HPDE6-E6E7 (cell line): ENCODE data around the gene ANKRD2.
"Not testable (repeated sequence)": the region's sequence is repeated elsewhere in the genome, so short reads cannot be mapped to it uniquely, and the experiment has no call there.

Experiments
- DNase-seq: peaks from one replicate; pipeline ENCODE4 v3.0.0; 2011; ENCODE audit warnings: missing footprints; ENCODE audit errors: extremely low spot score

ANKRD2 gene

DNA sequence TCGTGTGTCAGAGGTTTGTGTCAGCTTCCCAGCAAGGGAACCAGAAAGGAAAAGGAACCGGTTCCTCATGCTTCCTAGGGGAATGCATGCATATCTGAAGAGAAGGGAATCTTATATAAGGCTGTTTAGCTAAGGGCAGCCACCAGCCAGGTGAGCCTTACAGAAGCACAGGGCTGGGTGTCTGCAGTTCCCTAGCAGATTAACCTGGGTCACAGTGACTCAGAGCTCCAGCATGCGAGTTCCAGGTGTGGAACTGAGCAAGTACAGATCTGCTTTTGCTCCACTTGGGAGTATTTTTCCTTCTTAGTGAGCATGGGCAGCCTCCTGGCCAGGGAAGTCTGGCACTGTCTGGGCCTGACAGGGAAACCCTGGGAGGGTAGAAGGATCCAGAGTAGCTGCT, 957 bp upstream of the ANKRD2 start:
- peak; percentile 91 for DNase-seq

DNA sequence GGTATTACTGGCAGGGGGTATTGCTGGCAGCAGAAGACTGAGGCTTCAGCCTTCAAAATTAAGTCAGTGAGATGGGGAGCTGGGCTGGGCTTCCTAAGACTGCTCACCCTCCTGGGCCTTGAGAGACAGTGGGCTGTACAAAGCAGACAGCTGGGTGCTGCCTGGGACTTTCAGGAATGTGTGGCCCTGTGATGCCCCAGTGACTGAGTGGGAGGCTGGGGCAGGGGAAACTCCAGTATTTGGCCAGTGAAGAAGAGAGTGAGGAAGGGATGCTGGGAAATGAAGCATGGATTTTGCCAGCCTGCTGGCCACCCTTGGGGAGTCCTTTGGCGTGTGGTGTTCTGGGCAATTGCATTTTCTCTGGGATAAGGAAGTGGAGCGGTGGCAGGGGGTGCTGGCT, 442 bp downstream of the ANKRD2 start:
- DNase-seq = no peak

DNA sequence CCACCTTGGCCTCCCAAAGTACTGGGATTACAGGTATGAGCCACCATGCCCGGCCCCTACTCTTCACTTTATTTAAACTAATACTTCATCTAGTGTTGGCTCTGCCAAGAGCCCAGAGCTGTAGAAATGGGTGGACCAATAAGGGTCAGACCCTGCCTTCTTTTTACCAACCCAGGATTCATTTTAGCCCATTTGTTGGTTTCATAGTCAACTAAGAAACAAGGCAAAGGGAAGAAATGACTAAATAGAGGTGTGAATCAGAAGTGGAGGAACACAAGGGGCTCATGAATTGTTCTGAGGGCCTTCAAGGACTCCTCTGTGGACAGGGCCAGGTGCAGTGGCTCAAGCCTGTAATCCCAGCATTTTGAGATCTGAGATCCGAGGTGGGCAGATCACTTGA, 1.1 kb downstream of the ANKRD2 start:
- no peak for DNase-seq

DNA sequence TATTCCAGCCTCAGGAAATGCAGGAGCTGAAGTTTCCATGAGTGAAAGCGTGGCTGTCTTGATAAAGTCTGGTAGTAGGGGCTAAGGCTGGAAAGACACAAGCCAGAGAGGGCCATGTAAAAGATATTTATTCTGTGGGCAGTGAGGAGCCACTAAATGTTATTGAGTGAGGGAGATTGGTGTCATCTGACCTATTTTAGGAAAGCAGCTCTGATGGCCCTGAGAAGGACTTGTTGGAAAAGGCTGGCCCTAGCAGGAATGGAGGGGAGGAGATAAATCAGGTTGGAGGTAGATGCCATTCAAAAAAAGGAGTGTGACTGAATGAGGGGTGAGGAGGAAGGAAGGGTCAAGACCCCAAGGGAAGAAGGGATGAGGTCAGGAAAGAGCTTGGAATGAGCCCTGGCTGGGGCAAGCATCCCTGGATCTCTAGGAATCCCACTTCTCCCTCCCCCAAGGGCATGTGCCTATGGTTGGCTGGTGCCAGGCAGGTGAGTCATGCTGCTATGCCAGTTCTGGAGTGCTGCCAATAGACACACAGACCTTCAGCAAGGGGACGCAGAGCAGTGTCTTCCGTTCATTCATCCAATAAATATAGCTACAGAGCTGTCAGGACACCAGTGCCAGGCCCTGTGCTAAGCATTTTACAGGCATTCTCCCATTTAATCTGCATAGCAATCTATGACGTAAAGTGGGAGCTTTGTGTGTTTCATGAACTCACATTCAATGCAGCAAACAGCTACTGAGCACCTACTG, 2.0 kb downstream of the ANKRD2 start:
- peak; percentile 93 for DNase-seq

DNA sequence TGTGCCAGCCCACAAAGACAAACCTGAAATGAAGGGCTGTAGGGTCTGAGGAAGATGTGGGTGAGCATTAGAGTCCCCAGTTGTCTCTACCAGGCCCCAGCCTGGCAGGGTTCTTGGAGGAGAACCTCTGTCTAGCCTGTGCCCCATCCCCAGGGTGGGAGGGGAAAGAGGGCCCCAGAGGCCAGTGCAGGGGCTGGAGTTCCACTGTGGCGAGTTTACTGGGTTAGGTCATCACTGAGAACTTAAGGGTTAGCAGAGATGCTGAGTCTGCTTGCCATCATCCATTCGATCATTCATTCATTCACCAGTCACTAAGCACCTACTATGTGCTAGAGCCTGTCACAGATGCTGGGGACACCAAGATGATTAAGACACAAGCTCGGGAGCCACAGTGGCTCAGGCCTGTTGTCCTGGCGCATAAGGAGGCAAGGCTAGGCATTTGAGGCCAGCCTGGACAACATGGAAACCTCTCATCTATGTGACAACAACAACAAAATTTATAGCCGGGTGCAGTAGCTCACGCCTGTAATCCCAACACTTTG, 2.6 kb downstream of the ANKRD2 start:
- no peak for DNase-seq

DNA sequence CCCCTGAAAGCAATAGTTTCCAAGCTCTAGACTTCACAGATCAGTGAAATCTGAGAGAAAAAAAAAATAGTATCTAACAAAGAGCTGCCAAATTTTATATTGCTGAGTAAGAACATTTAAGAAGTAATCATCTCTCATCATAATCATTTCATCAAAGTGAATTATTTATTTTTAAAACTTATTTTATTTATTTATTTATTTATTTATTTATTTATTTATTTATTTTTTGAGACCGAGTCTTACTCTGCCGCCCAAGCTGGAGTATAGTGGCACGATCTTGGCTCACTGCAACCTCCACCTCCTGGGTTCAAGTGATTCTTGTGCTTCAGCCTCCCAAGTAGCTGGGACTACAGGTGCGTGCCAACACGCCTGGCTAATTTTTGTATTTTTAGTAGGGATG, 3.9 kb downstream of the ANKRD2 start:
- DNase-seq = not testable (repeated sequence)

DNA sequence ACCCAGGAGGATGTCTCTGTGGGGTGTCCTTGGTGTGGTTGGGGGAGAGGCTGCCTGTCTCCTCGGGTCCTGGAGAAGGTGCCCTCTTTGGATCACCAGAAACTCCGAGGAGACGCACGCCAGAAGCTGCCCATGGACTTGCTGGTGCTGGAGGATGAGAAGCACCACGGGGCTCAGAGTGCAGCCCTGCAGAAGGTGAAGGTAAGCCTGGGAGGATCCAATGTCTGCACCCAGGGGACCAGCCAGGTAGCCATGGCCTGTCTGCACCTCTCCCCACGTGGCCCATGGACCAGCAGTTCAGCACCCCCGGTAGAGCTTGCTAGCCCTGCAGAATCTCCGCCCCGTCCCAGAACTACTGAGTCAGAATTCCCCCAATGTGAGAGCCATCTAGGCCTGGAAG, 5.1 kb downstream of the ANKRD2 start:
- no peak for DNase-seq

DNA sequence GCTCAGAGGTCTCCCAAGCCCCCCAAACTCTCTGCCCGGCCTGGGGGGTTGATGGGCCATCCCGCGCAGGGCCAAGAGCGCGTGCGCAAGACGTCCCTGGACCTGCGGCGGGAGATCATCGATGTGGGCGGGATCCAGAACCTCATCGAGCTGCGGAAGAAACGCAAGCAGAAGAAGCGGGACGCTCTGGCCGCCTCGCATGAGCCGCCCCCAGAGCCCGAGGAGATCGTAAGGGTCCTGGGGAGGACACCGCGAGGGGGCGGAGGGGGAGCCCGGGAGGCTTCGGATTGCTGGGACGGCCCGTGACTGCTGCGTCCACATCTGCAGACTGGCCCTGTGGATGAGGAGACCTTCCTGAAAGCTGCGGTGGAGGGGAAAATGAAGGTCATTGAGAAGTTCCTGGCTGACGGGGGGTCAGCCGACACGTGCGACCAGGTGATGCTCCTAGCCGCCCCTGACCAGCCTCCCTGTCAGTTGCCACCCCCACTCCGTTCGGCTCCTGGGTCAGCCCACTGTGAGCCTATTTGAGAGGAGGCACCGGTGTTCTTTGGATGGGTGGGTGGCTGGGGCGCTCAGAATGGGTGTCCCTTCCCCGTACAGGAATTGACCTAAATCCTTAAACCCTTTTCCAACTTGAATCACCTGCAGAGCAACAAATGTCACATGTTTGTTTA, 5.7 kb downstream of the ANKRD2 start:
- no peak for DNase-seq

DNA sequence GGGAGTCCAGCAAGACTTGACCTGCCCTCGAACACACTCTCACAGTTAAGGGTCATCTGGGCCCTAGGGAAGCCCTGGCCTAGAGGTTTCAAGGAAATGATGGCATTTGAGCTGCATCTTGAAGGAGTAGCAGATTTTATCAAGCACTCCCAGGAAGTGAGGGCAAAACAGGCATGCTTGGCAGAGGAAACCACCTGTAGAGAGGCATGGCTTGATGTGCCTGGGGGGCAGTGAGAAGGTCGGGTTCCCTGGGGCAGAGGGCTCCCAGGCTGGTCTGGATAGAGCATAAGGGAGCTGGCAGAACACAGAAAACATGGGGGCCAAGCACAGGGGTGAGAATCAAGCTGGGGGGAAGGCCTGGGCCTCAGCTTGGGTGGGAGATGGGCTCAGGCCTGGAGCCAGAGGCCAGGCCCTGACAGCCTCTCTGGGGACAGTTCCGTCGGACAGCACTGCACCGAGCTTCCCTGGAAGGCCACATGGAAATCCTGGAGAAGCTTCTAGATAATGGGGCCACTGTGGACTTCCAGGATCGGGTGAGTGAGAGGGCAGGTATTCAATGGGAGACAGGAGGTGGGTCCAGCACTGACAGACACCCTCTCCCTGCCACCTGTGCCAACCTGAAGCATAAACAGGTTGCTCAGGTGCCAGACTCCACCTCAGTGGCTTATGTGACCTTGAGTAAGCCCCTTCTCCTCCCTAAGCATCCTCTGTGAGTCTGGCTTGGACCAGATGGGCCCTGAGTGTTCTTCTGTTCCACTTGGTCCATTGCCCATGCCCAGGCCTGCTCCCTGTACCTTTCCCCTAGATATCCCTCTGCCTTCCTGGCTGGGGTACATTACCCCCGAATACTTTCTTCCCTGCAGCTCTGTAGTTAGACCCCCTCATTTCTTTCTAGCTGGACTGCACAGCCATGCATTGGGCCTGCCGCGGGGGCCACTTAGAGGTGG, 8.1 kb downstream of the ANKRD2 start:
- DNase-seq = no peak

DNA sequence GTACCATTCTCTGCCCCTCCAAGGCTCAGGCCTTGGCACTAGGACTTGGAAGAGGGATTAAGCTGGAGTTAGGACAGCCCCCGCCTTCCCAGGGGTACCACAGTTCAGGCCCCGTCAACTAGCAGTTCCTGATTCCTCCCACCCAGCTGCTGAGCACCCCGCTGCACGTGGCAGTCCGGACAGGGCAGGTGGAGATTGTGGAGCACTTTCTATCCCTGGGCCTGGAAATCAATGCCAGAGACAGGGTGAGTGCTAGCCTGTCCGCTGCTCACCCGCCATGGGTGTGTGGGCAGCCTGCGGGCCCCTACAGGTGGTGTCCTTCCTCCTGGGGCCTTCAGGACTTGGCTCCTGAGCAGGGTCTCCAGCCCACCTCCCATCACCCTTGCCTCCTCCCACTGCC, 9.6 kb downstream of the ANKRD2 start:
- DNase-seq = no peak

DNA sequence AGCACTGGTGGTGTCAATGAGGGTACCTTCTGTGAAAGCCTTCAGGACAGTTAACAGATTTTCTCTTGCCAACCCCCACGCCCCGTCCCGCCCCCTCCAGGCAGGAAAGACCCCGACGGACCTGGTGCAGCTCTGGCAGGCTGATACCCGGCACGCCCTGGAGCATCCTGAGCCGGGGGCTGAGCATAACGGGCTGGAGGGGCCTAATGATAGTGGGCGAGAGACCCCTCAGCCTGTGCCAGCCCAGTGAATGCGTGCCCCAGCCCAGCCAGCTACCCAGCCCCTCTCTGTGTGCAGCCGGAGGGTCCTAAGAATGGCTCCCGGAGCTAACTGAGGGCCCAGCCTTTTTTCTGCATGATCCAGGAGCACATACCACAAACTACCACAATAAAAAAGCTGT, 10.9 kb downstream of the ANKRD2 start:
- no peak for DNase-seq

DNA sequence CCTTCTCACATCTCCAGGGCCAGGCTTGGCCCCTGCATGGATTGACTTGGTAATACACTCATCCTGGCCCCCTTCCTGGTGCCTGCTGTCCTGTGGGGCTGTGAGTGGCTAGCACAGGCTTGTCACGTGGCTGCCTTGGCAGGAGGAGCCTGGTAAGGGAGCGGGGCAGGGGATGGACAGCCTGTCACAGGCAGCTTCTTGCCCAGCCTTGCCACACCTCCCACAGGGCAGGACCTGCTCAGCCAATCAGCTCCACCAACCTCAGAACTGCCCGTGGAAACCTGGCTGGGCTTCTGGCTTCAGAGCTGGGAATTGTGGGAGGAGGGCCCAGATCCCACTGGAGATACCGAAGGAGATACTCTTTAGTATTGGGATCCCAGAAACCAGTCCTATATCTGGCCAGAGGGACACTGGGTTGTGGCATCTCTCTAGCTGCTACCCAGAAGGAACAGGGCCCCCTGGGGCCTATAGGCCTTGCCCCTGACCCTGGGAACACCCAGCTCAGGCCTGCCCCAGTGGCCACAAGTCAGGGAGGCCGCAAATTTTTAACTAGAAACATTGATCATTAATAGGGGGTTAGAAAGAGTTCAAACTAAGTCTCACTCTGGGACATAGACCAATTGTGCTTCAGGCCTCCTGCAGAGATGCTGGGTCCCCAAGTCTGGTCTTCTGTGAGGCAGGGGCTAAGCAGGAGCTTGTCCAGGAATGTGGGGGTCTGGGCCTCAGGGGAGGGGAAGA, 11.7 kb downstream of the ANKRD2 start, which contains the start of gene HOGA1:
Gene HOGA1, plus strand, starts transcription at position 330 of the 738 bp plus-strand sequence. Its CDS starts 315 bp downstream, at position 645.
- DNase-seq = peak; percentile 81

DNA sequence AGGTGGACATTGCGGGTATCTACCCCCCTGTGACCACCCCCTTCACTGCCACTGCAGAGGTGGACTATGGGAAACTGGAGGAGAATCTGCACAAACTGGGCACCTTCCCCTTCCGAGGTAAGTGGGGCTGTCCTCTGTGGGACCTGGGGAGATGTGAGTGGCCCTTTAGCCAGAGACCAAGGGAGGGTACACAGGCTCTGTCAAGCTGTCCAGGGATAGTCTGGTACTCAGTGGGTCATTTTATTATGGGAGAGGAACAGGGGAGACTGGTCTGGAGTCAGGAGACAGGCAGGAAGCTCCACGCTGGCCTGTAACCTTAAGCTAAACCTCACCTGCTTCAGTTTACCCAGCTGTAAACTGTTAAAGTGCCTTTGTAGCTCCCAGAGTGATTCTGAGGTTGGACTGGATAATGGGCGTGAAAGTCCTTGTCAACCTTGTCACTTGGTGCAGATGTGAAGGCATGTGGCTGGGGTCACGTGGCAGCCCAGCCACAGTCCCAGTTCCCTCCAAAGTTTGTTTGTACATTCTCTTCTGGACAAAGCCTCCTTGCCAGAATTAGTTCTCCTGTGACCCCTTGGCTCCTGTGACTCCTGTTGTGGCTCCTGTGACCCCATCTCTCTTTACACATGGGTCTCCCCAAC, 12.3 kb downstream of the ANKRD2 start:
- DNase-seq = no peak

DNA sequence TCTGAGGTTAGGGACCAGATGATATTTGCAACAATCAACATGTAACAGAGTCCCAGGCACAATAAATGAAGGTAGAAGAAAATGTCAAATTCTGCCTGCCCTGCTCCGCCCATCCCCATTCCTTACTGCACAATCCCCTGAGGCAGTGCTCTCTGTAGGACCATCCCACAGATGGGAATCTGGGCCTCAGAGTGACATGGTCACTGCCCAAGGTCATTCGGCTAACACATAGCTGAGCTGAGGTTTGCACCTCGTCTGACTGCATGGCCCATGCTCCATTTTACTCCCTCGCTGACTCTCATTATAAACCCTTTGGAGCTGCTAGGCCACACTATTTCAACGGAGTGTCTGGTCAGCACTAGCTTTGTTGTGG, 12.8 kb downstream of the ANKRD2 start:
- DNase-seq = no peak

DNA sequence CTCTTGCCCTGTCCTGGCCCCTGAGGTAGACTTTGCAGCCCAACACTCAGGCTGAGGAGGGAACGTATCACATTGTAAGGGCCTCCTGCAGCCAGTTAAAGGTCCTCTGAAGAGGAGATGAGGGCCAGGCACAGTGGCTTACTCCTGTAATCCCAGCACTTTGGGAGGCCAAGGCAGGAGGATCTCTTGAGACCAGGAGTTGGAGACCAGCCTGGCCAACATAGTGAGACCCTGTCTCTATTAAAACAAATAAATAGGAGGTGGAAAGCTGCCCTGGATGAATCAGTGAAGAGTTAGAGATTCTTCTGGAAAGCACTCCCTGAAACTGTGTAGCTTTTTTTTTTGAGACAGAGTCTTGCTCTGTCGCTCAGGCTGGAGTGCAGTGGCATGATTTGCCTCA, 14.6 kb downstream of the ANKRD2 start:
- DNase-seq = no peak

DNA sequence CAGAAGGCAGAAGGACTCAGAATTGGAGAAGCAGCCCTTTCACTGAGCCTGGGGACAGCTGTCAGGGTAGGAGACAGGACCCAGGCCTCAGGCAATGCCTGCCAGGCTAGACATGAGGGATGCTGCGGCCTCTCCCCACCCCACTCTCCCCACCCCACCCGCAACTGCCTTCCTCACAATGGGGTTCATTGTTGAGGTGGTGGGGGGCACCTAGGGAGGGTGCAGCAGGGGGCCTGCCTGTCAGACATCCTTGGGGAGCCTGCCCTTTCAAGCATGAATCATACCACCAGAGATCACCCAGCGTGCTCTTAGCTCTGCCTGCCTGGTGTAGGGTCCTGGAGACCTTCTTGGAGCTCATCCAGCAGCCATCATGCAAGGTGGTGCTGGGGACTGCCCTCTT, 16.9 kb downstream of the ANKRD2 start, which contains the start of gene C10orf62:
Gene C10orf62, plus strand, starts transcription at position 243 of the 400 bp plus-strand sequence. CDS start 177 bp downstream, outside the sequence.
- DNase-seq = no peak

DNA sequence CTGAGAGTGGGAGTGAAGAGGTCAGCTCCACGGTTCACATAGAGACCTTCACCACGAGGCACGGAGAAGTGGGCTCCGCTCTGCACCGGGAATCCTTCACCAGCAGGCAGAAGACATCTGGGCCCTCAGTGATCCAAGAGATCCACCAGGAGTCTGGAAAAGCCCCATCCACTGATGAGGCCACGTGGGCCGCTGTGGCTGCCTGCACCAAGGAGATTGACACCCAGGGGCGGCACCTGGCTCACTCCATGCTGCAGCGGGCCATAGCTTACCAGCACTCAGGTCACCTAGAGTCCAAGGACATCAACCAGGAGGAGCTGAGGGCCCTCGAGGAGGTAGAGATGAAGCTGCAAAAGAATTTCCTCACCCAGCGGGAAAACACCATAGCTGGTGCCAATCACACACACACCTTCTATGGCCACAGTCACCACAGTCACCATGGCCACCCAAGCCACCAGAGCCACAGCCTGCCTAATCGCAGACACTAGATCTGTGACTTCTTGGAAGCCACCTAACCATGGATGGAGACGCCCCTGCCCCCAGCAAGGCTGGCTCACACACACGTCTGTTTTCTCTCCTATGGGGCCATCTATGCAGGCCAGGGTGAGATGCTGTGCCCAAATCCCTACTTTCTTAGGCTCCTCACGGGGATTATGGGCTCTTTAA, 17.6 kb downstream of the ANKRD2 start:
- no peak for DNase-seq

DNA sequence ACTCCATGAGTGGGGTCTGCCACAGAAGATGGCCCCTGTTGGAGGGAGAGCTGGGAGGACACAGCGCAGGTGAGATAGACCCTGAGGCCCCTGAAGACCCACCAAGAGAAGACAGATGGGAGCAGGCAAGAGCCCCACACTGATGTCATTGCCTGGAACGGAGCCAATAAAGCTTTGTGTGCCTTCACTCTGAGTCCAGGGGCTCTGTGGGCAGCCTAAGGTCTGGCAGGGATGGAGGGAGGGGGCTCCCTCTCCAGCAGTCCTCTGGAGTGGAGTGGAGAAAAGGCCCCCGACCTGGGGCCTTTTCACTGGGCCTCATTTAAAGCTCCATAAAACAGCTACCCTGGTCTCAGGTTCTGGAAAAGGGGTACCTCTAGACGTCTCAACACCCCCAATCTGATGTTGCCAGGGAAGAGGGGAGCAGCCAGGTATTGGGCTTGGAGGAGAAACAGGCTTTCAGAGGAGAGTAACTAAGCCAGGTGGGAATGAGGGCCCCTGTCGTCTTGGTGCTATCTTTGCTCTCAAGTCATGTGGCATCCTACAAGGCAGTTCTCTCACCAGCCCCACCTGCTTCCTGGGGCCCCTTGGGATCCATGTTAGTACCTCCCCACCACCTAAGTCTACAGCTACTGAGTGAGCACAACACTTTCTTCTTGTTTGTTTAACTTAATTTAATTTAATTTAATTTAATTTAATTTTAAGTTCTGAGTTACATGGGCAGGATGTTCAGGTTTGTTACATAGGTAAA, 18.3 kb downstream of the ANKRD2 start:
- no peak for DNase-seq

DNA sequence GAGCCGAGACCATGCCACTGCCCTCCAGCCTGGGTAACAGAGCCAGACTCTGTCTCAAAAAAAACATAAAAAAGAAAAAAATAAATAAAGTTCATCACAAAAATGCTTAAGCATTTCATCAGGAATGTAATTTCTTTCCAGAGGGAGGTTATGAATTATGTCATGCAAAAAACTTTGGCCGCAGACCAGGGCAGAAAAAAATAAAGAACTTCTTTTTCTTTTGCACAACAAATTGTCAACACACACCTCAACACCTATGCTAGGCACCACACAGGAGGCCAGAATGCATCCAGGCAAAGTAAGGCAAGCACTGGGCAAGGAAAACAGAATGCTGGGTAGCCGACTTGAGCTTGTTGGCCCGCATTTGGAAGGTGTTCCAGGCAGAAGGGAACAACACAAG, 20.8 kb downstream of the ANKRD2 start:
- no peak for DNase-seq
